GM19043 (cell line): ENCODE data around the gene GBX1.

Experiments used
- ATAC-seq: cut with Tn5 transposase; IDR thresholded peaks from one replicate; pipeline ENCODE4 v1.9.1; 2021; ENCODE audit warnings: low read depth; ENCODE audit not compliant: unreplicated experiment

The GBX1 gene

DNA sequence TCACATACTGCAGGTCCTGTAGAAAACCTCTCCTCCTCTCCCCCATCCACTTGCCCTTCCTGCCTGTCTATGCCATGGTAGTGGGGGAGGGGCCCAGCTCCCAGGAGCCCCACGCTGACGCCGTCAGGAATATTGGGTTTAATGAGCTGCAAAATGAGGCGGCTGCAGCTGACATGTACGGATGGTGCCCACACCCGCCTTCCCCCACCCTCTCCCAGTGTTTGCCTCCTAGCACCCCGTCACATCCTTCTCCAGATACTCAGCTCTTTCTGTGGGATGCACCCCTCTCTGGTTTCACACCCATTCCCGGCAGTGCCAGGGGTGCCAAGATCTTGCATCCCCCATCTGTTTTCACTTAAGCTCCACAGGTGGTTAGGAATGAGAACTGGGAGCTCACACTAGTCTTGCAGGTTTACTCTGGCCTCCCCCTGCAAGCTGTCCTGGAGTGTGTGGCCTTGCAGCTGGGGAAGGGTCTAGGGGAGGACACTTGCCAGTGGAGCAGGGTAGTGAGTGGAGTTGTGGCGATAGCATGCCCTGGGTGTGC lies 26.1 kb downstream of the GBX1 start:
- ATAC-seq, result no peak

GRCh38 chr7:151140826-151141225 lies 26.7 kb downstream of the GBX1 start:
- no peak for ATAC-seq

DNA sequence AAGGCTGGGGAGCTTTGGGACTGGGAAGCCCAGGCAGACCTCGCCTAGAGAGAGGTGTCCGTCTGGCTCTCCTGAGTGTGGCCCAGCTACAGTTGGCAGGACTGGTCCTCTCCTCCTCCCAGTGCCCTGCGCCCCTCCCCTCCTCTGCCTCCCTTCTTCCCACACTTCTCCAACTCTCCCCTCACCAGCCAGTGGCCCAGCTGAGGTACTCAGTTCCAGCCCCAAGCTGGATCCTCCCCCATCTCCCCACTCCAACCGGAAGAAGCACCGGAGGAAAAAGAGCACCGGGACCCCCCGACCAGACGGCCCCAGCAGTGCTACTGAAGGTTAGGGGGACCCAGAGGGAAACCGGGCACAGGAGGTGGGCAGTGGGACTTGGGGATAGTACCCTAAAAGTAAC lies 27.7 kb downstream of the GBX1 start:
- ATAC-seq, result no peak

- no peak for ATAC-seq
Measured at GRCh38 chr7:151139071-151139790, 28.3 kb downstream of the GBX1 start.

GRCh38 chr7:151138153-151138851 lies 29.2 kb downstream of the GBX1 start:
- ATAC-seq, result no peak

GRCh38 chr7:151137791-151138152 lies 29.7 kb downstream of the GBX1 start:
- ATAC-seq, result no peak

GRCh38 chr7:151137076-151137675 lies 30.3 kb downstream of the GBX1 start:
- no peak for ATAC-seq

DNA sequence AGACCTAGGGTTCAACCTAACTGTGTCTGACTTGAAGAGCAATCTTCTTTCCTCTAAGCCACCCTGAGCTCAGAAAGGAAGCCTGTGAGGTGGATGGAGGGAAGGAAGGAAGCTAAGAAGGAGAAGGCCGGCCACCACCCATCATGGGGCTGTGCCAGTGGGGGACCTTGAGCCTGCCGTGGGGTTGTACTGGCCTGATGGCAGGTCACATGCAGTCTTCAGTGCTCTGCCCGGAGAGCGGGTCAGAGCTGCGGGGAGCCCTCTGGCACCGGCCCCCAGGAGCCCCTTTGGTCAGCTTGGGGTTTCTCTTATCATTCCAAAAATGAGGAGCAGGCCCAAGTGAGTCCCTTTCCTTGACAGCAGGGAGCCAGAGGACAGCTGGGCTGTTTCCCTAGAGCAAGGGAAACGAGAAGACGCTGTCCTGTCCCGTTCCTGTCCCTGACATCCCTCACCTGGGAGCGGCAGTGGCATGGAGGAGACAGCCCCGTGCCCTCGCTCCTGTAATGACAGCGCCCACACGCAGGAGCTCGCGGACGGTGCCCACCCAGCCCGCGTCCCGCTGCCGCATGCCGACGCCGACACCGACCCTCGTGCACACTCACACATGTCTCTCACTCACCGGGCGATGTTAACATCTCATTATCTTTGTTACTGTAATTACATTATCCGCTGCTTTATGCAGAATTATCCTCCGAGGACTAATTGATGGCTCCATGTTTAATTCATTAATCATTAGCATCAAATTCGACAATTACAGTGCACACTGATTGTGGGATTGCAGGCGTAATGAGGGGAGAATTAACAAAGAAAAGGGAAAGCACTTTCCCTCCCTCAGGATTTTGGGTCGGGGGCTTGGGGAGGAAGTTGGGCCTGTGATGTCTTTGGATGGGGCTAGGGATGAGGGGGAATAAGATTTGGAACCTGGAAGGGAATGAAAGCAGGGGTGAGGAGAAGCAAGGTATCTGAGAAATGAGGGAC lies 31.3 kb downstream of the GBX1 start:
- ATAC-seq, result no peak

DNA sequence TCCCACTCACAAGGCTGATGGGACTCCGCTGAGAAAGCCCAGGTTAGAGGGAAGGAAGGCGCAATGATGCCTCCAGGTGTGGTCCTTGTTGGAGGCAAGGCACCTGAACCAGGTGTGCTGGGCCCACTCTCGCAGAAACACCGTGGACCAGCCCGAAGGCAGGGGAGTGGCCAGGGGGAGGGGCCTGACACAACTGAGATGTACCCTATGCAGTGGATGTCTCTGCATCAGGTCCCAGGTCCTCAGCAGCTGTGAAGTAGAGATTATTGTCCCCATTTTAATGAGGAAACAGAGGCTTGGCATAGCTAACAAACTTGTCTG lies 32.0 kb downstream of the GBX1 start:
- no peak for ATAC-seq

DNA sequence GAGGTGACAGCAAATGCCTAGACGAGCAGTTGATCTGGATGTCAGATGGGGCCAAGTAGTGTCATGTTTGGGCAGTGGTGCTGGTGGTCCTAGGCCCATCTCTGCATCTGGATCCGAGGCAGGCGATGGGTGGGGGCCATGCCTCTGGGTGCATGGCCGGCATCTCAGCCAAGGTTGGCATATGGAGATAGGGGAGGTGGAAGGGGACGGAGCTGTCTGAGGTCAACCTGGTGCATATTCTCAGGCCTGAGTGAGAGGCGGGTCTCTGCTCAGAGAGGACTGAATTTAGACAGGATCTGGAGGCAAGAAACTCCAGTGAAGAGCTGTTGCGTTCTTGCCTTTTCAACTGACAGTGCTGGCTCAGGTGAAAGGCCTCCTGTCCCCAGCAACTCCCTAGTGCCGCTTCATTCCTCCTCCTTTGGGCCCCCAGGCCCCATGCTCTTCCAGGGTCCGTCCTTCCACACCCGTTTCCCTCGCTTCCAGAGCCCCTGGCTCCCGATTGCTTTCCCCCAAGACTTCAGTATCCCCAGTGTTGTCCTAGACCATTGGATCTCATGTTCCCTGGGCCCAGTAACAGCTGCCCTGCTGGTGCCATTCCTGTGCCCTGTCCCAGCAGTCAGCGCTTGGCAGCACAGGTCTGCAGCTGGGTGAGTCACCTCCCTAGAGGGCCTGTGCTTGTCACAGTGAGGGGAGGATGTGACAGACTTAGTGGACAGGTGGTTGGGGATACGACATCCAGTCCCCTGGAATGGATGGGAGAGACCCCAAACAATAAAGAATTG lies 32.6 kb downstream of the GBX1 start:
- ATAC-seq, result no peak

DNA sequence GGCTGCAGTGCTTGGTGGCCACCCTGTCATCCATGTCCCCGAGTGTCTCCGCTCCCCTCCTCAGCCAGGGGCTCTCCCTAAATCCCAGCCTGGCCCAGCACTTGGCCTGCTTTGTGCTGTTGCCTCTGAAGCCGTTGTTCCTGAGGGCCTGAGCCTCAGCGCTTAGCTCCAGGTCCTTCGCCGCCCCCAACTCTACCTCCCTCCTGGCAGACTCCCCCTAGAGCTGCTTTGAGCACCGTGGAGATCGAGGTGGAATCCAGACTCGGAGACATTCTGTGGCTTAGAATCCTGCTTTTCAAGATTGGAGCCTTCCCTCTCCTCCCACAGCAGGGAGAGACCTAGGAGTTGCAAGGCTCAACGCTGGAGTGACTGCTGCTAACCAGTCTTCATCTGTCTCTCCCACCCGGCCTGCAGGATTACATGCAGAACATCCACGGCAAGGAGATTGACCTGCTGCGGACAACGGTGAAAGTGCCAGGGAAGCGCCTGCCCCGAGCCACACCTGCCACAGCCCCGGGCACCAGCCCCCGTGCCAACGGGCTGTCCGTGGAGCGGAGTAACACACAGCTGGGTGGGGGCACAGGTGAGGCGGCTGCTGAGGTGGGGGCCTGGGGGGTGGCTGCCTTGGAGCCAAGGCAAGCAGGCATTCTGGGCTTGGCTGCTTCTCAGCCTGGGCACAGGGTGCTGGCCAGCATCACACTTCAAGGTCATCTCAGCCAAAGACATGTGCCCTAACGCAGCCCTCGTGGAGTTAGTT lies 33.3 kb downstream of the GBX1 start:
- ATAC-seq, result no peak

DNA sequence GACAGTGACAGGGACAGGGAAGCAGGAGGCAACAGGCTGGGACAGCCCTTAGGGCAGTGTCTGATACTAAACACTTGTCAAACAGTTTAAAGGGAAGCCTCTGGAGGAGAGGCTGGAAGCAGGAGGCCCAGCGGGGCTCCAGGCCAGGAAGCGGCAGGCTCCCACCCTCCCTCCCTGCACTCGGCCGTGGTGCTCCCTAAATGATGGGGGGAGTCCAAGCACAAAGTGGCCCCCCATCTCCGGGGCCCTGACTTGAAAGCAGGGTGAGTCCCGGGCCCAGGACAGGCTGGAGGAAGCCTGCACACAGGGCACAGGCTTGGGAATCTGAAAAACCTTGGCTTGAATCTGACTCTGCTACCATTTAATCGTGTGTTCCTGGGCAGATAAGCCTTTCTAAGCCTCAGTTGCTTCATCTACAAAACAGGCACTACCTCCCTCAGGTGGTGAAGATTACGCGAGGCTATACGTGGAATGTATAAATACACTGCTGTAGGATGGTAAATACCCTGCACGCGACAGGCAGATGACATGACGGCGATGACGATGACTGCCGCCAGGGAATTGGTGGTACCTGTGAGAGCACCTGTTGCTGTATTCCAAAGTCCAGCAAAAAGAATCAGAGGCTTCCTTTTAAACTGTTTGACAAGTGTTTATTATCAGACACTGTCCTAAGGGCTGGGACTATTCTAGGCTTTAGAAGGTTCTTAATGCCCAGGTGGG lies 34.1 kb downstream of the GBX1 start:
- no peak for ATAC-seq

DNA sequence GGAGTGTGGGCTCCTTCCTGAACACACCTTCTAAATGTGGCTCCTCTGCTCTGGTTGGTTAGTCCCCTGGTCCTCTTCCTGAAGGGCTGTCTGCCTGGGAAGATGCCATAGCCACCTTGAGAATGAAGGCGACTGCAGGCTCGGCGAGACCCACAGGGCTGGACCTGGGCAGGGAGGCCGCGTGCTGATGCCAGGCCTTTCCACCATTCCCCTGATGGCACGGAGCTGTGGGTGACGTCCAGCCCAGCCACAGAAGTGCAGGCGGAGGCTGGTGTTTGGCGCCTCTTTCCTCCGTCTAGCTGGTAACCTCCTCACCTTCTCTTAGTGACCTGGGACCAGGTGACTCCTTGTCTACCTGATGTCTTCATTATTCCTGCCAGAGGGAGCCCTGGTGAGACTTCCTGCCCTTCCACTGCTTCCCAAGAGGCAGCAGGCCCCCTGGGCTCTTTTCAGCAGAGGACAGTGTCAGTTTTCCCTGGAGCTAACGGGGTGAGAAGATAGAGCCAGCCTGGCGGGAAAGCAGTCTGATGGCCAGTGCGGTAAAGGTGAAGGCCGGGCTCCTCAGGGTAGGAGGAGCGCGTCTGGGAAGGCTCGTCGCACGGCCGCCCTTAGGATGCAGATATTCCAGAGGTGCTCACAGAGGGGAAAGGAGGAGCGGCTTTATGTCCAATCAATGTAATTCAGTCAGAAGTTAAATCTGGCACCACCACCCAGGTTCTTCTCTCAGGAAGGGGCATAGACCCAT lies 34.9 kb downstream of the GBX1 start:
- no peak for ATAC-seq

GRCh38 chr7:151131592-151132293 lies 35.8 kb downstream of the GBX1 start:
- ATAC-seq, result no peak

DNA sequence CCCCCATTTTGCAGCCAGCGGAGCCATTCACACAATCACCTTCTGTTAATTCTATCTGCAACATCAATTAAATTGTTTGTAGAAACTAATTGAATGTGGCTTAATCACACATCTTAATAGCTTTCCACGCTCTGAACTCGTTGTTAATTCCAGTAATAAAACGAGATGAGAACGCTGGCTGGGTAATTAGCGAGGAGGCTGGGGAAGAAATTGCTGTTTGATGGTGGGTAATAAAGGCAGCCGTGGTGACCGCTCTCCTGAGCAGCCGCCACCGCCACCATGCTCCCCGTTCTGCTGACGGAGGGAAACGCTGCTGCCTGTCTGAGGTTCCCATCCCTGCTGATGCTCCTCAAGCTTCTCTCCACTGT lies 36.3 kb downstream of the GBX1 start:
- no peak for ATAC-seq

GRCh38 chr7:151130741-151131157 lies 36.7 kb downstream of the GBX1 start:
- no peak for ATAC-seq

DNA sequence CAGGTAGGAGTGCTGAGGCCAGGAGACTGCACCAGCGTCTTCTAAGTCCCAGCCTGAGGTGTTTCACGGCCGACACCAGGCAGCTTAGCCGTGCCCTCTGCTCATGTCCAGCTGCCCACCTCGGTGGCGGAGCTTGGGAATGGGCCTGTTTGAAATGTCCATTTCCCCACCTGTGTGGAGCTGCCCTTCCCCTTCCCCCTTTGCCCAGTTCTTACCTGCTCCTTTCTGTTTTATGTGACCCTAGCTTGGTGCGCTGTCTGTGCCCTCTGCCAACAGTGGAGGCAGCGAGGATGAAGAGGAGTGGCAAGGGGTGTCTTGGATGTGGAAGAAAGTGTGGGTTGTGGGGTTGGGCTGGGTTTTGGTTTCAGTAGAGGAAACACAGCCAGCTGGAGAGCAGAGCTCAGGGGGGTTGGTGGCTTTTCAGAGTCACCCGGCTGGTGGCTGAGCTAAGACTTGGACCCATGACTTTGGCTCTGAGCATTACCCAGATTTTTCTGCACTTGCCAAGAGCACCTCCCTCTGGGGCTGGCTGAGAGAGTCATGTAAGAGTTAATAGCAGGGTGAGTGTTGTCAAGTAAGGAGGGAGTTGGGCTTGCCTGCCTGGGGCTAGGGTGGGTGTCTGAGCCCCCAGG lies 37.4 kb downstream of the GBX1 start:
- no peak for ATAC-seq
